GM23248 (cell line): ENCODE data around the gene EEPD1.

Experiments used
- EZH2 ChIP-seq: fragments of 200-600 bp; sonication (generic); IDR thresholded peaks from 2 replicates; pipeline ENCODE4 v1.6.1; 2018; ENCODE audit warnings: antibody characterized with exemption, mild to moderate bottlenecking; ENCODE audit not compliant: insufficient read depth, poor library complexity, severe bottlenecking
- EZH2phosphoT487 ChIP-seq: fragments of 200-600 bp; sonication (generic); IDR thresholded peaks from 2 replicates; pipeline ENCODE4 v1.6.1; 2018; ENCODE audit warnings: antibody characterized with exemption, moderate library complexity, mild to moderate bottlenecking, low read depth; ENCODE audit not compliant: insufficient read depth

GRCh38 chr7:36155811-36156361 lies 2.8 kb downstream of the EEPD1 start:
- no peak for TF ChIP-seq EZH2phosphoT487
- no peak for TF ChIP-seq EZH2
